Adrenal gland (tissue), 5 donors: Measurements from ENCODE around the gene RHOA.

Experiments used
- POLR2A ChIP-seq, 2 donors: fragments of 450-650 bp; IDR thresholded peaks; one replicate each; pipeline ENCODE4 v1.6.1; 2017; ENCODE audit warnings: antibody characterized with exemption in 2 of 2, mild to moderate bottlenecking in 2 of 2, moderate library complexity in 1 of 2
- TF ChIP-seq, protein P1 (sequence below), 6 experiments: fragments of 450-650 bp in 4 of 6; fragments of 200-600 bp in 2 of 6; sonication (generic) in 1 of 6; IDR thresholded peaks; 1 replicate in 5 of 6; 2 replicates in 1 of 6; pipeline versions ENCODE4 v1.5.1 to v1.8.0; 2016 to 2021; ENCODE audit warnings: antibody characterized with exemption in 6 of 6, mild to moderate bottlenecking in 2 of 6, moderate library complexity in 1 of 6
- donor health status: DM: no; HTN: no; CAD: no.

DNA sequence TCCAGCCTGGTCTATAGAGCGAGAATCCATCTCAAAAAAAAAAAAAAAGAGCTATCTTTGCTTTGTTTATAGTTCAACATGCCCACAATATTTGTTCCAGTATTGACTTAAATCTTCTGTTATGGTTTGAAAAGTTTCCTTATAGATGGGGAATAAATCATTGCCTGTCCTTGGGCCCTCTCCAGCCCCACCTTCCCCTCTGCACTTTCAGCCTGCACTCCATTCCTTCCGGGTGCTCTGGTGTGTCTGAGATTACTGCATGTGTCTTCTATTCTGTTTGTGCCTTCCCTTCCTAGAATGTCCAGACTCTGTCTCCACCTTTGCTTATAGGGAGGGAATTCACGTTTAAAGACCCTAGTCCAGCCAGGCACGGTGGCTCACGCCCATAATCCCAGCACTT is 28.4 kb downstream of the RHOA start:
- TF ChIP-seq, protein P1, sequence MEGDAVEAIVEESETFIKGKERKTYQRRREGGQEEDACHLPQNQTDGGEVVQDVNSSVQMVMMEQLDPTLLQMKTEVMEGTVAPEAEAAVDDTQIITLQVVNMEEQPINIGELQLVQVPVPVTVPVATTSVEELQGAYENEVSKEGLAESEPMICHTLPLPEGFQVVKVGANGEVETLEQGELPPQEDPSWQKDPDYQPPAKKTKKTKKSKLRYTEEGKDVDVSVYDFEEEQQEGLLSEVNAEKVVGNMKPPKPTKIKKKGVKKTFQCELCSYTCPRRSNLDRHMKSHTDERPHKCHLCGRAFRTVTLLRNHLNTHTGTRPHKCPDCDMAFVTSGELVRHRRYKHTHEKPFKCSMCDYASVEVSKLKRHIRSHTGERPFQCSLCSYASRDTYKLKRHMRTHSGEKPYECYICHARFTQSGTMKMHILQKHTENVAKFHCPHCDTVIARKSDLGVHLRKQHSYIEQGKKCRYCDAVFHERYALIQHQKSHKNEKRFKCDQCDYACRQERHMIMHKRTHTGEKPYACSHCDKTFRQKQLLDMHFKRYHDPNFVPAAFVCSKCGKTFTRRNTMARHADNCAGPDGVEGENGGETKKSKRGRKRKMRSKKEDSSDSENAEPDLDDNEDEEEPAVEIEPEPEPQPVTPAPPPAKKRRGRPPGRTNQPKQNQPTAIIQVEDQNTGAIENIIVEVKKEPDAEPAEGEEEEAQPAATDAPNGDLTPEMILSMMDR (IDR thresholded peaks at IDR 0.05) = no peak
- TF ChIP-seq POLR2A (IDR thresholded peaks at IDR 0.05) = no peak
